HG03066 (cell line): ENCODE measurements around the gene SEH1L.

Experiments
- ATAC-seq: cut with Tn5 transposase; IDR thresholded peaks from one replicate; pipeline ENCODE4 v1.9.1; 2021; ENCODE audit warnings: low read depth; ENCODE audit not compliant: unreplicated experiment

SEH1L gene

GRCh38 chr18:13032173-13032572, 84.4 kb downstream of the SEH1L start:
- no peak for ATAC-seq

DNA sequence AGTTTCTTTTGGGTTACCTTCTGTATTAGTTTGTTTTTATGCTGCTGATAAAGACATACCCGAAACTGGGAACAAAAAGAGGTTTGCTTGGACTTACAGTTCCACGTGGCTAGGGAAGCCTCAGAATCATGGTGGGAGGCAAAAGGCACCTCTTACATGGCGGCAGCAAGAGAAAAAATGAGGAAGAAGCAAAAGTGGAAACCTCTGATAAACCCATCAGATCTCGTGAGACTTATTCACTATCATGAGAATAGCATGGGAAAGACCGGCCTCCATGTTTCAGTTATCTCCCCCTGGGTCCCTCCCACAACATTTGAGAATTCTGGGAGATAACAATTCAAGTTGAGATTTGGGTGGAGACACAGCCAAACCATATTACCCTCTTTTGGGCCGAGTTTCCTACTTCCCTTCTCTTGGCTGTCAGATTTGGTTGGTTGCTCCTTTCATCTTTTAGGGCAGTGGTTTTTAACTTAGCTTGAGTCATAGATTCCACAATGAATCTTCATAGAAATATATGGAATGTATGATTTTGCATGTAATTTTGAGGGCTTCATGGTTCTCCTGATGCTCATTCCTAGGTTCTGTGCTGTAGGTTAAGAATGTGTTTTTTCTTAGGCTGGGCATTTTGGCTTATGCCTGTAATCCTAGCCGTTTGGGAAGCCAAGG, 87.6 kb downstream of the SEH1L start:
- ATAC-seq, result no peak

DNA sequence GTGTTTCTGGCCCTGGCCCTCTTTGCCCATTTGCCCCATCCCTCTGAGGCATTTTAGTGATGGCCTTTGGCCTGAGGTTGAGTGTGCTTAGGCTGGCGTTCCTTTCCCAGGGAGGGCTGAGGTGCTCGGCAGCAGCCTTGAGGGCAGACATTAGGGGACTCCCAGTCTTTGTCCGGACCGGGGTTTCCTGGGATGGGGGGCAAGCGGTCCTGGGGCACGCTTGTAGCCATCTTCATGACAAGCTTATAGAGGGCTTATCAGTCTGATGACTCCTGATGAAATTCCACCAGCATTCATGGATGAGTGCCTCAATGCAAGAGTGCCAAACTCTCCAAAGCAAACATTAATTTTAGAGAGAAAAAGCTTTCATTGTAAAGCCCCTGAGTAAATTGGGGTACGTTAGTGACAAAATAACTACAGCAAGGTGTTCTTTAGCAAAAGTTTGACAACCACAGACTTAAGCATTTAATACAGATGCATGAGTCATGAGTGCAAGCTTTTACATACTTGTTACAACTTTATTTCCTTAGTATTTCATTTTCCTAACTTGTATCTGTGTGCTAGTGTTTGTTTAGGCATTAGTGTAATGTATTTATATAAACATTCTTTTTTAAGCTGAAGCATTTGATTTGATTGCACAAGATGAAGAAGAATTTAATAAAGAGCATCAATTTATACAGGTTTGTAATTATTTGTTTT, 89.0 kb downstream of the SEH1L start:
- no peak for ATAC-seq
